ENCODE results near the gene CMTM4. TPM values are rescaled to one million over a fixed set of nuclear protein-coding genes. Genes with fewer than 3 reads are reported as not detected.
A peak's percentile ranks its signal among the peaks of the same experiment; 100 is the strongest.

The CMTM4 gene
- total RNA-seq, 1 experiment from 2014 or later = 110 TPM

DNA sequence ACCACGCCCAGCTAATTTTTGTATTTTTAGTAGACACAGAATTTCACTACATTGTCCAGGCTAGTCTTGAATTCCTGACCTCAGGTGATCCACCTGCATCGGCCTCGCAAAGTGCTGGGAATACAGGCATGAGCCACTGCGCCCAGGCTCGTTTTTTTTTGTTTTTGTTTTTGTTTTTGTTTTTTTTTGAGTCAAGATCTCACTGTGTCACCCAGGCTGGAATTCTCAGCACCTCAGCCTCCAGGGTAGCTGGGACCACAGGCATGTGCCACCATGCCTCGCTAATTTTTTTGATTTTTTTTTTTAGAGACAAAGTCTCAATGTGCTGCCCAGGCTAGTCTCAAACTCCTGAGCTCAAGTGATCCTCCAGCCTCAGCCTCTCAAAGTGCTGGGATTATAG, 17.5 kb upstream of the CMTM4 start:
- intact Hi-C loops (cut with micrococcal nuclease; ENCODE audit: unreplicated experiment) = no loop called here
- no peak overlapping the region for H3K4me3 Mint-ChIP-seq (ENCODE audit: low read depth, unreplicated experiment)
- H3K9me3 Mint-ChIP-seq (ENCODE audit: low read depth, unreplicated experiment) = peaks cover 4% of the 10 kb centered on the region
- DNase-seq = no peak
- CTCF ChIA-PET = interaction anchor here (0.6 to 0.7 kb wide), 3 partner anchors 17 to 163 kb away, joined by 3 read pairs; no protein-coding TSS in a partner anchor
- no peaks in the 10 kb centered on the region for H3K4me1 Mint-ChIP-seq (ENCODE audit: low read depth, unreplicated experiment)
- no TSS peak for BruUV-seq (replicated peaks)
- H3K27ac Mint-ChIP-seq (ENCODE audit: unreplicated experiment) = no peak overlapping the region
- TF ChIP-seq, protein P1, sequence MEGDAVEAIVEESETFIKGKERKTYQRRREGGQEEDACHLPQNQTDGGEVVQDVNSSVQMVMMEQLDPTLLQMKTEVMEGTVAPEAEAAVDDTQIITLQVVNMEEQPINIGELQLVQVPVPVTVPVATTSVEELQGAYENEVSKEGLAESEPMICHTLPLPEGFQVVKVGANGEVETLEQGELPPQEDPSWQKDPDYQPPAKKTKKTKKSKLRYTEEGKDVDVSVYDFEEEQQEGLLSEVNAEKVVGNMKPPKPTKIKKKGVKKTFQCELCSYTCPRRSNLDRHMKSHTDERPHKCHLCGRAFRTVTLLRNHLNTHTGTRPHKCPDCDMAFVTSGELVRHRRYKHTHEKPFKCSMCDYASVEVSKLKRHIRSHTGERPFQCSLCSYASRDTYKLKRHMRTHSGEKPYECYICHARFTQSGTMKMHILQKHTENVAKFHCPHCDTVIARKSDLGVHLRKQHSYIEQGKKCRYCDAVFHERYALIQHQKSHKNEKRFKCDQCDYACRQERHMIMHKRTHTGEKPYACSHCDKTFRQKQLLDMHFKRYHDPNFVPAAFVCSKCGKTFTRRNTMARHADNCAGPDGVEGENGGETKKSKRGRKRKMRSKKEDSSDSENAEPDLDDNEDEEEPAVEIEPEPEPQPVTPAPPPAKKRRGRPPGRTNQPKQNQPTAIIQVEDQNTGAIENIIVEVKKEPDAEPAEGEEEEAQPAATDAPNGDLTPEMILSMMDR (IDR thresholded peaks at IDR 0.05; ENCODE audit: unreplicated experiment) = no peak
- H3K27me3 Mint-ChIP-seq (ENCODE audit: unreplicated experiment) = no peaks in the 10 kb centered on the region
- peaks cover 21% of the 10 kb centered on the region for H3K36me3 Mint-ChIP-seq (ENCODE audit: insufficient read depth, unreplicated experiment)

DNA sequence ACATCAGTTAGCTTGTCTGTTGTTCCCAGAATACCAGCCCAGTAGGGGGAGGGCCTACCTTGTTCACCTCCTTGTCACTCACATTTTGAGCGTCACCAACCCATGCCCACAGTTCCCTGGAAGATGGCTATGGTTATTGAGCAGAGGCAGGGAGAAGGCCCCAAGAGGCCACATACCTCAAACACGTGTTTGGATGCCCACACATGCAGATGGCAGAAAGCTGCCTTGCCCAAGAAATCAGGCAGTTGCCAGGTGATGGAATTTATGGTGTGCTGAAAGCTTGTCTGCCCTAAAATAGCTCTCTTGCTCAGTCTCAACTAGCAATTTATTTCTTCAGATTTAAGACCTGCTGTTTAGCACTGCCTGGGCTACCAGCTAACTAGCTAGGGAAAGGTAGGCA, 16.5 kb upstream of the CMTM4 start:
- no TSS peak for BruUV-seq (replicated peaks)
- intact Hi-C loops (cut with micrococcal nuclease; ENCODE audit: unreplicated experiment) = no loop called here

DNA sequence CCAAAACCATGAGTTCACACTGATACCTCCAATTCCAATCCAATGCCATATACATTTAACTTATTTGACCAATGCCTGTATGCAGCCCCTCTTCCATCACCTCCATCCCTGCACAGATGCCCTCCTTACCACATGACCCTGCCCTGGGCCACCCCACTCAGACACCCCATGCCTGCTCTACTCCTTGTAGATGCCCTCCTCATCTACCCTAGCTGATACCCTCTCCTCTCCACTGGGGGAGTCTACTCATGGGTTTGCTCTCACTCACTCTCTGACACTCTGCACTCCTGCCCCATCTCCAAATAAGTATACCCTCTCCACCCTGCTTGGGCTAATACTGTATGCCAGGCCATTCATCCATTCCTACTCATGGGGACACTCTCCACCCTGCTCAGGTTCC, 16.0 kb upstream of the CMTM4 start:
- Mint-ChIP-seq H3K9me3 (ENCODE audit: low read depth, unreplicated experiment) (peaks cover 4% of the 10 kb centered on the region), H3K4me3 (ENCODE audit: low read depth, unreplicated experiment) (no peak overlapping the region), H3K27me3 (ENCODE audit: unreplicated experiment) (no peaks in the 10 kb centered on the region), H3K36me3 (ENCODE audit: insufficient read depth, unreplicated experiment) (peaks cover 12% of the 10 kb centered on the region), H3K4me1 (ENCODE audit: low read depth, unreplicated experiment) (no peaks in the 10 kb centered on the region), H3K27ac (ENCODE audit: unreplicated experiment) (peak overlapping the region; percentile 21)
- TF ChIP-seq, protein P1 (IDR thresholded peaks at IDR 0.05; ENCODE audit: unreplicated experiment) = no peak
- DNase-seq = no peak
- no TSS peak for BruUV-seq (replicated peaks)
- CTCF ChIA-PET = no interaction called here
- intact Hi-C loops (cut with micrococcal nuclease; ENCODE audit: unreplicated experiment) = no loop called here

More for the DNA sequence above, 16.5 kb upstream of the CMTM4 start:
- Mint-ChIP-seq H3K9me3 (ENCODE audit: low read depth, unreplicated experiment) (peaks cover 4% of the 10 kb centered on the region), H3K4me3 (ENCODE audit: low read depth, unreplicated experiment) (no peak overlapping the region), H3K36me3 (ENCODE audit: insufficient read depth, unreplicated experiment) (peaks cover 17% of the 10 kb centered on the region), H3K27ac (ENCODE audit: unreplicated experiment) (peak overlapping the region; percentile 21), H3K27me3 (ENCODE audit: unreplicated experiment) (no peaks in the 10 kb centered on the region), H3K4me1 (ENCODE audit: low read depth, unreplicated experiment) (no peaks in the 10 kb centered on the region)
- TF ChIP-seq, protein P1 (IDR thresholded peaks at IDR 0.05; ENCODE audit: unreplicated experiment) = no peak
- CTCF ChIA-PET = no interaction called here
- DNase-seq = no peak

DNA sequence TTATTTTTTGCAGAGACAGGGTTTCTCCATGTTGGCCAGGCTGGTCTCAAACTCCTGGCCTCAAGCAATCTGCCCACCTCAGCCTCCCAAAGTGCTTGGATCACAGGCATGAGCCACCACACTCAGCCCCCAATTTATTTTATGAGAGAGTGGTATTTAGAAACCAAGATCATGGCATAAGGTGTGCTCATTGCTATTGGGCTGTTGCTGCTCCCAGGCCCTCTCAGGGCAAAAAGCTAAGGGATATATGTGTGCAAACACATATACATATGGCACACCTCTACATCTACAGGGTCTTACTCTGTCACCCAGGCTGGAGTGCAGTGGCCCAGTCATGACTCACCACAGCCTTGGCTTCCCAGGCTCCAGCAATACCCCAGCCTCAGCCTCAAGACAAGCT, 15.0 kb upstream of the CMTM4 start:
- intact Hi-C loops (cut with micrococcal nuclease; ENCODE audit: unreplicated experiment) = no loop called here
- no TSS peak for BruUV-seq (replicated peaks)
- Mint-ChIP-seq H3K4me3 (ENCODE audit: low read depth, unreplicated experiment) (no peak overlapping the region), H3K27me3 (ENCODE audit: unreplicated experiment) (no peaks in the 10 kb centered on the region), H3K27ac (ENCODE audit: unreplicated experiment) (no peak overlapping the region), H3K9me3 (ENCODE audit: low read depth, unreplicated experiment) (peaks cover 4% of the 10 kb centered on the region), H3K4me1 (ENCODE audit: low read depth, unreplicated experiment) (no peaks in the 10 kb centered on the region), H3K36me3 (ENCODE audit: insufficient read depth, unreplicated experiment) (peaks cover 5% of the 10 kb centered on the region)
- TF ChIP-seq, protein P1 (IDR thresholded peaks at IDR 0.05; ENCODE audit: unreplicated experiment) = no peak
- CTCF ChIA-PET = no interaction called here
- no peak for DNase-seq

Measured in Calu3 (cell line).